HG03025 (cell line): ENCODE measurements around the gene ADAMTSL2.

ENCODE experiments used
- ATAC-seq: cut with Tn5 transposase; IDR thresholded peaks from one replicate; pipeline ENCODE4 v1.9.1; 2021; ENCODE audit warnings: mild to moderate bottlenecking, moderate library complexity; ENCODE audit not compliant: unreplicated experiment, low FRiP score

ADAMTSL2 gene

GRCh38 chr9:133499132-133499891 lies 35.2 kb upstream of the ADAMTSL2 start:
- ATAC-seq: no peak

- no peak for ATAC-seq
Measured at GRCh38 chr9:133499892-133500270, 34.6 kb upstream of the ADAMTSL2 start.

GRCh38 chr9:133502112-133502511 lies 32.4 kb upstream of the ADAMTSL2 start:
- ATAC-seq: no peak

- ATAC-seq: no peak
Measured at GRCh38 chr9:133505186-133505830, 29.2 kb upstream of the ADAMTSL2 start.

GRCh38 chr9:133505901-133506652 lies 28.4 kb upstream of the ADAMTSL2 start:
- no peak for ATAC-seq

GRCh38 chr9:133506653-133507038 lies 27.9 kb upstream of the ADAMTSL2 start:
- ATAC-seq: no peak

- no peak for ATAC-seq
Measured at GRCh38 chr9:133507246-133507965, 27.1 kb upstream of the ADAMTSL2 start.

GRCh38 chr9:133508046-133508445 lies 26.5 kb upstream of the ADAMTSL2 start:
- ATAC-seq: no peak

GRCh38 chr9:133509179-133510083 lies 25.1 kb upstream of the ADAMTSL2 start:
- ATAC-seq: no peak

- no peak for ATAC-seq
Measured at GRCh38 chr9:133510926-133511505, 23.5 kb upstream of the ADAMTSL2 start.

- no peak for ATAC-seq
Measured at GRCh38 chr9:133511607-133512006, 22.9 kb upstream of the ADAMTSL2 start.

GRCh38 chr9:133512253-133513213 lies 22.0 kb upstream of the ADAMTSL2 start:
- no peak for ATAC-seq

GRCh38 chr9:133513214-133514100 lies 21.0 kb upstream of the ADAMTSL2 start:
- no peak for ATAC-seq

GRCh38 chr9:133514460-133515239 lies 19.9 kb upstream of the ADAMTSL2 start:
- ATAC-seq: no peak

GRCh38 chr9:133515240-133515610 lies 19.3 kb upstream of the ADAMTSL2 start:
- ATAC-seq: no peak

- ATAC-seq: no peak
Measured at GRCh38 chr9:133515615-133516255, 18.8 kb upstream of the ADAMTSL2 start.
